Astrocyte (in vitro differentiated cells and primary cell): ENCODE results near the gene CREB1. TPM values are rescaled to one million over a fixed set of nuclear protein-coding genes. Genes with fewer than 3 reads are reported as not detected.

ENCODE experiments used
- DNase-seq: peaks from one replicate; pipeline ENCODE4 v3.0.0-alpha.2; 2010; ENCODE audit warnings: low read depth
- FAIRE-seq: peaks from 2 replicates; lab custom pipeline; 2011; peaks lifted over from hg19 to GRCh38; lab: Jason Lieb, UNC
- H2AFZ ChIP-seq: 2 replicates; pipeline ENCODE4 v1.6.0; 2012; ENCODE audit warnings: low read depth, low read length, inconsistent platforms
- H3K27ac ChIP-seq: 2 replicates; pipeline ENCODE4 v1.5.1; 2011; ENCODE audit warnings: low read depth, low read length, inconsistent platforms
- H3K27me3 ChIP-seq: 2 replicates; pipeline ENCODE4 v1.6.0; 2011; ENCODE audit warnings: low read length, inconsistent platforms; ENCODE audit not compliant: insufficient read depth
- H3K36me3 ChIP-seq: 2 replicates; pipeline ENCODE4 v1.5.1; 2011; ENCODE audit warnings: low read length, inconsistent platforms; ENCODE audit not compliant: insufficient read depth
- H3K4me1 ChIP-seq: 2 replicates; pipeline ENCODE4 v1.5.1; 2011; ENCODE audit warnings: low read length, inconsistent platforms; ENCODE audit not compliant: insufficient read depth
- H3K4me2 ChIP-seq: 2 replicates; pipeline ENCODE4 v1.6.0; 2012; ENCODE audit warnings: low read length, inconsistent platforms
- H3K4me3 ChIP-seq: 2 replicates; pipeline ENCODE4 v1.5.1; 2011; ENCODE audit warnings: low read depth, mild to moderate bottlenecking, low read length, inconsistent platforms; ENCODE audit not compliant: insufficient read depth
- H3K79me2 ChIP-seq: 2 replicates; pipeline ENCODE4 v1.6.0; 2012; ENCODE audit warnings: mild to moderate bottlenecking, low read length, inconsistent platforms; ENCODE audit not compliant: insufficient read depth
- H3K9ac ChIP-seq: 2 replicates; pipeline ENCODE4 v1.6.0; 2012; ENCODE audit warnings: mild to moderate bottlenecking, low read length, inconsistent platforms
- H3K9me3 ChIP-seq: 2 replicates; pipeline ENCODE4 v1.5.1; 2012; ENCODE audit warnings: low read depth, mild to moderate bottlenecking, low read length, inconsistent platforms; ENCODE audit not compliant: insufficient read depth
- H4K20me1 ChIP-seq: 2 replicates; pipeline ENCODE4 v1.6.0; 2012; ENCODE audit warnings: low read length, inconsistent platforms; ENCODE audit not compliant: insufficient read depth
- H3K27ac Mint-ChIP-seq: one replicate; pipeline ENCODE4 v1.8.0; 2021; ENCODE audit warnings: mild to moderate bottlenecking, mixed read lengths; ENCODE audit not compliant: unreplicated experiment
- H3K27me3 Mint-ChIP-seq: one replicate; pipeline ENCODE4 v1.8.0; 2021; ENCODE audit warnings: low read depth, mixed read lengths; ENCODE audit not compliant: unreplicated experiment
- H3K36me3 Mint-ChIP-seq: one replicate; pipeline ENCODE4 v1.8.0; 2021; ENCODE audit warnings: low read depth, mixed read lengths; ENCODE audit not compliant: unreplicated experiment
- H3K4me1 Mint-ChIP-seq: one replicate; pipeline ENCODE4 v1.8.0; 2021; ENCODE audit warnings: low read depth, mixed read lengths; ENCODE audit not compliant: unreplicated experiment
- H3K4me3 Mint-ChIP-seq: one replicate; pipeline ENCODE4 v1.8.0; 2021; ENCODE audit warnings: mild to moderate bottlenecking, moderate library complexity, mixed read lengths; ENCODE audit not compliant: unreplicated experiment
- H3K9me3 Mint-ChIP-seq: one replicate; pipeline ENCODE4 v1.8.0; 2021; ENCODE audit warnings: mild to moderate bottlenecking, mixed read lengths; ENCODE audit not compliant: unreplicated experiment
- CTCF ChIP-seq: IDR thresholded peaks from 2 replicates; pipeline ENCODE4 v1.5.1; 2011; ENCODE audit warnings: low read depth, mild to moderate bottlenecking, inconsistent platforms, low read length, moderate library complexity; ENCODE audit not compliant: insufficient read depth
- EZH2 ChIP-seq: IDR thresholded peaks from 2 replicates; pipeline ENCODE4 v1.6.1; 2012; ENCODE audit warnings: mild to moderate bottlenecking, low read length, inconsistent platforms; ENCODE audit not compliant: insufficient read depth
- total RNA-seq: library from RNA; stranded (reverse); gene quantifications from 2 replicates; pipeline ENCODE4 v1.2.1, GENCODE V29; 2021

Gene CREB1
- total RNA-seq, 1 donor from 2014 or later, result 63.3 TPM

GRCh38 chr2:207498427-207498826 is 31.3 kb upstream of the CREB1 start:
- no peak overlapping the region for H3K9ac ChIP-seq
- Mint-ChIP-seq H3K27ac (no peak overlapping the region), H3K36me3 (no peaks in the 10 kb centered on the region), H3K4me1 (peaks cover 6% of the 10 kb centered on the region), H3K27me3 (no peaks in the 10 kb centered on the region), H3K9me3 (no peaks in the 10 kb centered on the region), H3K4me3 (no peak overlapping the region)
- H3K4me2 ChIP-seq, result no peak overlapping the region
- no peaks in the 10 kb centered on the region for H4K20me1 ChIP-seq
- DNase-seq (no peak), FAIRE-seq (no peak)
- H3K4me3 ChIP-seq, result no peak overlapping the region
- H3K27me3 ChIP-seq, result no peaks in the 10 kb centered on the region
- H3K4me1 ChIP-seq, result peaks cover 8% of the 10 kb centered on the region
- H3K79me2 ChIP-seq, result no peaks in the 10 kb centered on the region
- H3K9me3 ChIP-seq, result no peaks in the 10 kb centered on the region
- H3K27ac ChIP-seq, result no peak overlapping the region
- H2AFZ ChIP-seq, result no peak overlapping the region
- TF ChIP-seq EZH2 (no peak), CTCF (no peak)
- H3K36me3 ChIP-seq, result no peaks in the 10 kb centered on the region

GRCh38 chr2:207499114-207499513 is 30.6 kb upstream of the CREB1 start:
- H3K4me2 ChIP-seq, result no peak overlapping the region
- H3K36me3 Mint-ChIP-seq, result no peaks in the 10 kb centered on the region
- H3K4me3 Mint-ChIP-seq, result no peak overlapping the region
- H3K4me3 ChIP-seq, result no peak overlapping the region
- no peaks in the 10 kb centered on the region for H3K9me3 ChIP-seq
- no peaks in the 10 kb centered on the region for H4K20me1 ChIP-seq
- H3K27ac Mint-ChIP-seq, result no peak overlapping the region
- no peaks in the 10 kb centered on the region for H3K27me3 Mint-ChIP-seq
- H3K27ac ChIP-seq, result no peak overlapping the region
- H3K4me1 Mint-ChIP-seq, result peaks cover 13% of the 10 kb centered on the region
- no peaks in the 10 kb centered on the region for H3K79me2 ChIP-seq
- no peaks in the 10 kb centered on the region for H3K36me3 ChIP-seq
- FAIRE-seq (no peak), DNase-seq (no peak)
- TF ChIP-seq EZH2 (no peak), CTCF (no peak)
- peaks cover 14% of the 10 kb centered on the region for H3K4me1 ChIP-seq
- H3K9me3 Mint-ChIP-seq, result no peaks in the 10 kb centered on the region
- no peak overlapping the region for H2AFZ ChIP-seq
- no peaks in the 10 kb centered on the region for H3K27me3 ChIP-seq
- no peak overlapping the region for H3K9ac ChIP-seq

GRCh38 chr2:207501802-207502576 is 27.8 kb upstream of the CREB1 start:
- no peak overlapping the region for H3K27ac ChIP-seq
- H4K20me1 ChIP-seq, result no peaks in the 10 kb centered on the region
- H3K79me2 ChIP-seq, result no peaks in the 10 kb centered on the region
- peaks cover 40% of the 10 kb centered on the region for H3K4me1 ChIP-seq
- Mint-ChIP-seq H3K27ac (no peak overlapping the region), H3K27me3 (no peaks in the 10 kb centered on the region), H3K36me3 (no peaks in the 10 kb centered on the region), H3K4me1 (peaks cover 41% of the 10 kb centered on the region), H3K9me3 (no peaks in the 10 kb centered on the region), H3K4me3 (no peak overlapping the region)
- no peak overlapping the region for H3K4me2 ChIP-seq
- H3K4me3 ChIP-seq, result no peak overlapping the region
- H3K9me3 ChIP-seq, result no peaks in the 10 kb centered on the region
- no peak overlapping the region for H3K9ac ChIP-seq
- no peak for DNase-seq
- TF ChIP-seq CTCF, result no peak
- TF ChIP-seq EZH2, result no peak
- no peaks in the 10 kb centered on the region for H3K27me3 ChIP-seq
- no peaks in the 10 kb centered on the region for H3K36me3 ChIP-seq
- FAIRE-seq, result peak; percentile 5
- no peak overlapping the region for H2AFZ ChIP-seq
